DMS153 treated with DMSO at 0.1 percent for 48 hours (cell line): ENCODE results near the gene SFXN3.

Experiments used
- DNase-seq: peaks from one replicate; lab custom pipeline; 2025; ENCODE audit not compliant: unreplicated experiment; lab: John Stamatoyannopoulos, UW

Gene SFXN3

DNA sequence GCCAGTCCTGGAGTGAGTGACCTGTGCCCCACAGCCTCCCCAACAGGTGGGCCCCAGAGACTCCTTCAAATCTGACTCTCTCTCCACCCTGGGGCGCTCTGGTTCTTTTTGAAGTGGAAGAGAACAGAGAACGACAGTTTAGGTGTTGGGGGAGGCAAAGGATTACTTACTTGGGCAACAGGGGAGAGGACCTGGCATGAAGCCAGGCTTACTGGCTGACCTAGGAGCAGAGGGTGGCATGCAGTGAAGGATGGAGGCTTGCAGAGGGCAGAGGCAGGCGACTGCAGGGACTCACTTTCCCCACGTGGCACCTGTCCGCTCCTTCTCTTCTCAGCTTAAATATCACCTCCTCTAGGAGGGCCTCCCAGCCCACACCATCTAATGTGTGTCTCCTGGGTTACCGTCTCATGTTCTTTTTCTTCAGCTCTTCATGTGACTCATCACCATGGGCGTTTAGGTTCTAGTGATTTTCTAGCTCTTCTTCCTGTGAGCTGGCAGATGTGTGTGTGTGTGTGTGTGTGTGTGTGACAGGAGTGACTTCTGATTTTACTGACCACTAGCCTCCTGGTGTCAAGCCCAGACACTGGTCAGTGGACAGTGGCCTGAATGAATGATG is 16.0 kb upstream of the SFXN3 start:
- no peak for DNase-seq

DNA sequence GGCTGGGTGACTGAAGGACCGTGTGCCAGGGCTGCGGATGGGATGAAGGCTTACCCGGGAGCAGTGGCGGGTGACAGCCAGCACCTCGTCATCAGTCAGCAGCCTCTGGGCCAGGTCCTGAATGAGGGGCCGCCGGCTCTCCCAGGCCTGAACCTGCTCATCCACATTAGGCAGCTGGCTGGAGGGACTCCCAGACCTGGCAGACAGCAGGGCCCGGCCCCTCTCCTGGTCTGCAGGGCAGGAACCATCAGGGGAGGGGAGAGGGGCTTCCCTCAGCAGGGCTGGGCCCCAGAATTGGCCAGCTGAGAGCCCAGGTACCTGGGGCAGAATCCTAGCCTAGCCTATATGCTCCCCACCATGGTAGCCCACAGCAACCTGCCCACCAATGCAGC is 15.5 kb upstream of the SFXN3 start:
- no peak for DNase-seq

DNA sequence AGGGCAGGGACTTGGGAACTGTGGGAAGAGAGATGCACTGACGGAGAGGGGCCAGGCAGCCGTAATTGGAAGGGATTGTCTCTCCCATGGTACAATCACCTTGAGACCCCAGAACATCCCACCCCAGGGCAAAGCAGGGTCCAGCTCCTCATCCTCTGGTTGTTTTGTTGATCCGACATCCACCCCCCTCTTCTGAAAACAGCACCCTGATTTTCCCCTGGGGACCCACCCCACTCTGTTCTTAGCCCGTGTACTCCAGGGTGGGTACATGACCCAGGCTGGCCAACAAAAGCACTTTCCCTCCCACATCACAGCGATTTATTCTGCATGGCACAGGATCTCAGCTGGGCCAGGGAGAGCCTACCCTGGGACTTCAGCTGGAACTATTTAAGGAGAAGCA is 14.2 kb upstream of the SFXN3 start:
- no peak for DNase-seq

GRCh38 chr10:101018118-101018599 is 12.9 kb upstream of the SFXN3 start:
- no peak for DNase-seq

- peak; percentile 24 for DNase-seq
These were observed 12.2 kb upstream of the SFXN3 start for GRCh38 chr10:101018600-101019439.

GRCh38 chr10:101019440-101019703 is 11.7 kb upstream of the SFXN3 start:
- DNase-seq: no peak

GRCh38 chr10:101020427-101021075 is 10.5 kb upstream of the SFXN3 start:
- no peak for DNase-seq

DNA sequence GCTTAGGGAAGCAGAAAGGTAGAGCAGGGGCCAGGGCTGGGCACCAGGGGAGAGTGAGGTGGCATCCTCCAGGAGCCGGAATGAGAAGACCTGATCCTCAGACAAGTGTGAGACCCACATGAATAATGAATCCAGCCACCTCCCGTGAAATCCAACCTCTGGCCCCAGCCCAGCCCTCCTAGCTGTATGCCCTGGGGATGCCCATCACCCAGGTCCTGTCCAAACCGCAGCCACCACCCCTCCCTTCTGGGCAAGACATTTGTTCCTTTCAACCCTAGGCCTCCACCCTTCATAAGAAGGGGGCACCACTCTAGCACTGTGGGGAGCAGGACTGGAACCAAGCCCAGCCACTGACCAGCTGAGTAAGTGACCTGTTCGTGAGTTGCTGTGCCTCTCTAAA is 9.8 kb upstream of the SFXN3 start:
- no peak for DNase-seq

GRCh38 chr10:101021692-101022251 is 9.3 kb upstream of the SFXN3 start:
- DNase-seq: no peak

- no peak for DNase-seq
These were observed 7.9 kb upstream of the SFXN3 start for GRCh38 chr10:101022967-101023705.

GRCh38 chr10:101027106-101027720 is 3.8 kb upstream of the SFXN3 start:
- no peak for DNase-seq

GRCh38 chr10:101028446-101029337 is 2.3 kb upstream of the SFXN3 start:
- DNase-seq: no peak

GRCh38 chr10:101029520-101030295 is 1.3 kb upstream of the SFXN3 start:
- no peak for DNase-seq

GRCh38 chr10:101030496-101031127 is 422 bp upstream of the SFXN3 start:
- no peak for DNase-seq

GRCh38 chr10:101031796-101032636 is 982 bp downstream of the SFXN3 start:
- DNase-seq: peak; percentile 21

- no peak for DNase-seq
These were observed 1.7 kb downstream of the SFXN3 start for GRCh38 chr10:101032637-101033224.

DNA sequence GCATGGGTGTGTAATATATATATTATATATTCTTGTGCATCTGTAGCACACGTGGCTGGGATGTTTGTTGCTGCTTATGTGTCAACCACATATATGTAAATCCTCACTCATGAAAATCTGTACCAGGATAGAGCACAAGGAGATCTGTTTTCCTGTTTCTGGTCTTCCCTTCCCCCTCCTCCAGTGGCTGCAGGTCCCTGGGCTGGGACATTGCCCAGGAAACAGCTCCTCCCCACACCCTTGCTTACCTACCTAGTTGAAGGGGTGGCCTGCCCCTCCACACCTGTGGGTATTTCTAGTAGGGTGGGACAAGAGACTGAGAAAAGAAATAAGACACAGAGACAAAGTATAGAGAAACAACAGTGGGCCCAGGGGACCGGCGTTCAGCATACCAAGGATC is 2.2 kb downstream of the SFXN3 start:
- no peak for DNase-seq
